Esophagus squamous epithelium (tissue), 4 donors: ENCODE data around the gene TEX12.

Experiments
- POLR2A ChIP-seq, 4 donors: fragments of 450-650 bp; IDR thresholded peaks; one replicate each; pipeline ENCODE4 v1.6.1; 2017; ENCODE audit warnings: antibody characterized with exemption in 4 of 4, mild to moderate bottlenecking in 4 of 4, moderate library complexity in 3 of 4
- TF ChIP-seq, protein P1 (sequence below), 6 experiments: fragments of 450-650 bp in 4 of 6; fragments of 200-600 bp in 2 of 6; sonication (generic) in 2 of 6; IDR thresholded peaks; one replicate each; pipeline ENCODE4 v1.5.1; 2016 to 2019; ENCODE audit warnings: antibody characterized with exemption in 6 of 6, mild to moderate bottlenecking in 4 of 6, moderate library complexity in 4 of 6

GRCh38 chr11:112175599-112175952 is 8.4 kb downstream of the TEX12 start:
- TF ChIP-seq POLR2A (IDR thresholded peaks at IDR 0.05): peak in 1 of 4 donors; percentile 4
- TF ChIP-seq, protein P1, sequence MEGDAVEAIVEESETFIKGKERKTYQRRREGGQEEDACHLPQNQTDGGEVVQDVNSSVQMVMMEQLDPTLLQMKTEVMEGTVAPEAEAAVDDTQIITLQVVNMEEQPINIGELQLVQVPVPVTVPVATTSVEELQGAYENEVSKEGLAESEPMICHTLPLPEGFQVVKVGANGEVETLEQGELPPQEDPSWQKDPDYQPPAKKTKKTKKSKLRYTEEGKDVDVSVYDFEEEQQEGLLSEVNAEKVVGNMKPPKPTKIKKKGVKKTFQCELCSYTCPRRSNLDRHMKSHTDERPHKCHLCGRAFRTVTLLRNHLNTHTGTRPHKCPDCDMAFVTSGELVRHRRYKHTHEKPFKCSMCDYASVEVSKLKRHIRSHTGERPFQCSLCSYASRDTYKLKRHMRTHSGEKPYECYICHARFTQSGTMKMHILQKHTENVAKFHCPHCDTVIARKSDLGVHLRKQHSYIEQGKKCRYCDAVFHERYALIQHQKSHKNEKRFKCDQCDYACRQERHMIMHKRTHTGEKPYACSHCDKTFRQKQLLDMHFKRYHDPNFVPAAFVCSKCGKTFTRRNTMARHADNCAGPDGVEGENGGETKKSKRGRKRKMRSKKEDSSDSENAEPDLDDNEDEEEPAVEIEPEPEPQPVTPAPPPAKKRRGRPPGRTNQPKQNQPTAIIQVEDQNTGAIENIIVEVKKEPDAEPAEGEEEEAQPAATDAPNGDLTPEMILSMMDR (IDR thresholded peaks at IDR 0.05): no peak
